GM11168 (cell line): ENCODE measurements around the gene KIAA0825.
"Not testable (repeated sequence)": the region's sequence is repeated elsewhere in the genome, so short reads cannot be mapped to it uniquely, and the experiment has no call there.

Source experiments
- in situ Hi-C: fragments of 300-500 bp; cut with MboI; formaldehyde crosslinking; loops from one replicate; pipeline ENCODE4 v1.12.0; 2022; ENCODE audit warnings: low sequenced_read_pairs; ENCODE audit not compliant: unreplicated experiment

KIAA0825 gene

DNA sequence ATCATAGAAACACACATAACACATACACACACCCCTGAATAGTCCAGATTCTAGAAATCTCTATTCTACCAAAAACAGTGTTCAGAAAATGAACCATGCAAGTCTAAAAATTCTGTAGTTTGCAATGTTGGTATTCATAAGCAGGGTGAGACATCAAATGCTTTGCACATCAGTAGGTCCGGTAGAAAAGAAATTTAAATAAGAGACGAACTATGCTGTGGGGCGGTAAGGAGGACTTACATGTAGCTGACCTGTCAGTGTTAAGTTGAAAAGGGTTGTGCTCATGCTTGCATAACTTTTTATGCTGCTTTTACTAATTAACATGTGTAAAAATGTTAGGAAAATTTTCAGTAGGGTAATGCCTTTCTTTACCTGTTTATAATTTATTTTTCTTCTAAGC, 409.1 kb downstream of the KIAA0825 start:
- in situ Hi-C loops: no loop called here

DNA sequence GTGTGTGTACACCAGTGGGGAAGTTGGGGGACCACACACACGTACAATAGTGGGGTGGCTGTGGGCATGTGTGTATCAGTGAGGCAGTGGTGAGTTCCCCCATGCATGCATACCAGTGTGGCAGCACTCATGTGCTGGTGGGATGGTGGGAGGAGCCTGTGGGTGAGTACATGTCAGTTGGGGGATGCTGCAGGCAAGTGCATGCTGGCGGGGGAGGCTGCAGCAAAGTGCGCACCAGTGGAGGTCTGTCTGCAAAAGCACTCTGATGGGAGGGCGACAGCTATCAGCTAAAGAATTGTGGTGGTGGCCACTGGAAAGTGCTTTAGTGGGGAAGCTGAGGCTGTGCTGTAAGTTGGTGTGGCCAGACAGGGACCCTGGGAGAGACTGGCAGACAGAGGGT, 418.8 kb downstream of the KIAA0825 start:
- in situ Hi-C loops: no loop called here

DNA sequence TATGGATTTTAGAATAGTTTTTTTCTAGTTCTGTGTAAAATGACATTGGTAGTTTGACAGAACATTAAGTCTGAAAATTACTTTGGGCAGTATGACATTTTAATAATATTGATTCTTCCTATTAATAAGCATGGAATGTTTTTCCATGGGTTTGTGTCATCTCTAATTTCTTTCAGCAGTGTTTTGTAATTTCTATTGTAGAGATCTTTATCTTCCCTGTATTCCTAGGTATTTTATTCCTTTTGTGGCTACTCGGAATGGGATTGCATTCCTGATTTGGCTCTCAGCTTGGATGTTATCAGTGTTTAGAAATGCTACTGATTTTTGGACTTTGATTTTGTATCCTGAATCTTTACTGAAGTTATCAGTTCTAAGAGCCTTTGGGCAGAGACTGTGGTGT, 420.4 kb downstream of the KIAA0825 start:
- in situ Hi-C loops: no loop called here

DNA sequence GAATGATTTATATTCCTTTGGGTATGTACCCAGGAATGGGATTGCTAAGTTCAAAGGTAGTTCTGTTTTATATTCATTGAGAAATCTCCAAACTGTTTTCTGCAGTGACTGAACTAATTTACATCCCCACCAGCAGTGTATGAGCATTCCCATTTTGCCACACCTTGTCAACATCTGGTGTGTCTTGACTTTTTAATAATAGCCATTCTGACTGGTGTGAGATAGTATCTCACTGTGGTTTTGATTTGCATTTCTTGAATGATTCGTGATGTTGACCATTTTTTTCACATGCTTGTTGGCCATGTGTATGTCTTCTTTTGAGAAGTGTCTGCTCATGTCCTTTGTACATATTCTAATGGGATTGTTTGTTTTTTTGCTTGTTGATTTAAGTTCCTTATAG, 421.5 kb downstream of the KIAA0825 start:
- in situ Hi-C loops: no loop called here

DNA sequence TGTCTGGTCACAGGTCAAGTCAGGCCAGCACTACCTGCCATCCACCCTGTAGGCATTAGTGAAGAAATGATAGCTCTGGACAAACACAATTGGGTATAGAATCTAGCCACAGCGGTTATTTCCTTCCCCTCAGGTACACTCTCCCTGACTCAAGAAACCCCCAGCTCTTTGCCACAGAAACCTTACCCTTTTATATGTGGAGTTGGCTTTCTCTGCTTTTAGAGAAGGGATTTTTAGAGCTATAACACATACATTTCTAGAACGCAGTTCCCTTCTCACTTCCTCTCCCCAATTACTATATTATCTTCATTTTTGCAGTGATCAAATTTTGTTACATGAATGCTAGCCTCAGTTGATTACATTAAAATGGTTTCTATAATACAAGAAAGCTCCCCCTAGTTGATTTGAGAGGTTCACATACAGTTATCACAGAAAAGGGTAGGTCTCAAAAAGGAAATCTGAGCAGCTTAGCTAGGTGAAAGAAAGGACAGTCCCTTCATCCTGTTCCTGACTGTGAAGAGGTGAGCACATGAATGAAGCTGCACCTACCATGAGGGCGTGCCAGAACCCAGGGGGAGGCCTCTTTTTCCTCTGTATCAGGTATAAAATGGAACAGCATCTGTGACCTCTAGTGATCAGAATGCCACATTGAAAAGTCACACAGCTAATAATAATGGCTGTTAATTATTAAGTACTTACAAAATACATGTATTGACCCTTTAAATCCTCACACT, 425.6 kb downstream of the KIAA0825 start:
- in situ Hi-C loops: no loop called here

DNA sequence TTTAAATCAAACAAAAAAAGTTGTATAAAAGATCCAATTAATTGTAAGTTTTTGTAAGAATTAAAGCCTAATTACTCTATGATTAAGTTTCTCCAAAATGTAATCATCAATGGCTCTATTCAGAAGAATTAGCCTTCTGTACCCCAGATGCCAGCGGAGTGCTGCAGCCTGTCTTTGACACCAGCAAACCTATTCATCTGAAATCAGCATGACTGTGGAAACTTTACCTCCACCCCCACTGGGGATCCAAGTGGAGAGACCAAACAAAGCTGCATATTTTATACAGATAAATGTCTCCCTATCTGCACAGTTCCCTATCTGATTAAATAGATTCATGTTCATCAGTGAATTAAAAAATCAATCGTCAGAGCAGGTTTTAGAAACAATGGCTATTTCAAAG, 426.8 kb downstream of the KIAA0825 start:
- in situ Hi-C loops: no loop called here

DNA sequence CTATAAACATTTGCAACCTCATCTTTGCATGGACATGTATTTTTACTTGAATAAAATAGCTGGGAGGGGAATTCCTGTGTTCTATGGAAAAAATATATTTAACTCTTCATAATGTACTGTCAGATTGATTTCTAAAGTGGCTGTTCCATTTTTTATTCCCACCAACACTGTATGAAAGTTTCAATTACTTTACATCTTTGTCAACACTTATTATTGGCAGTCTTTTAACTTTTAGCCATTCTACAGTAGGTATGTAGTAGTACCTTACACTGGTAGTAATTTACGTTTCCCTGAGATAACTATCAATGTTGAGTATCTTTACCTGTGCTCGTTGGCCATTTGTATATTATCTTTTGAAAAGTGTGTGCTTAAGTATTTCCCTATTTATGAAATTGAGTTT, 429.7 kb downstream of the KIAA0825 start:
- in situ Hi-C loops: no loop called here

DNA sequence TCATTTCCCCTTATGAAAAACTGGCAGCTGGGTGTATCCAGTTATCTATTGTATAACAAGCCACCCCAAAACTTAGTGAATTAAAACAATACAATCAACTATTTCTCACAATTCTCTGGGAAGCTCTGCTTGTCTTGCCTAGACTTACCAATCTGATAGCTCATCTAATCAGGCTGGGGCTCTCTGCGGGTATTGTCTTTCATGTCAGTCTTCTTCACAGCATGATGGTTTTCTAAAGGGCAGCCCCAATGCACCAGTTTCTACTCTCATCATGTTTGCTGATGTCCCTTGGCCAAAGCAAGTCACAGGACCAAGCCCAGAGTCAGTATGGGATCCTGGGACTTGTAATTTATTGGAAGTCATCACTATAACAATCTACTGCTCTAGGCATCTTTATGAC, 433.5 kb downstream of the KIAA0825 start:
- in situ Hi-C loops: no loop called here

DNA sequence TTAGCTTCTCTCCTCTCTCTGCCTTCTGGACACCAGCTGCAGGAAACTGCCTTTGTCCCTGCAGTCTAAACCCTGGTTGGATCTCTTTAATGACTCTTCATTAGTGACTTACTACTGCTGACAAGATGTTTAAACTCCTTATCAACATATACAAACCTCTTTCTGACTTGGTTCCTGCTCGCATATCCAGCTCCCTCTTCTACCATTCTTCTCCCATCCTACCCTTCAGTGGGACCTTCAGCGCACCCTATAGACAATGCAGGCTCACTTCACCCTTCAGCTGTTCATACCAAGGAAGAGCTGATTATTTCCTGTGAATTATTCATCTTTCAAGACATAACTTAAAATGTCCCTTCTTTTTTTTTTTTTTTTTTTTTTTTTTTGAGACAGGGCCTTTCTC, 436.5 kb downstream of the KIAA0825 start:
- in situ Hi-C loops: no loop called here

DNA sequence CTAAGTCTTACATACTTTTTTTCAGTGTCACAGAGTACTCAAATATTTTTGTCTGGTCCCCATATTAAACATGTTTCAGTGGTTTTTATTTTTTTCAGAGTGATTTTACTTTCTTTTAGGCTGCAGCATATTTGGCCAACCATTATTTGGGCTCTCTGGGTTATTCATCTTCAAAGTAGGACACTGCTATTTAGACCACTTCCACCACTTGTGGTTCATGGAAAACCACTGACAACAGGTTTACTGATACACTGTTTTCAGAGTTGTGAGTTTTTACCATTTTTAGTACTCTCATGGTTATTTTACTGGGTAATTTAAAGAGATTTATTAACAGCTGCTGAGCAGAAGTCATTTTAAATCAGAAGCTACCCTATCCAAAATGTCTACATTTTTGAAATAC, 437.6 kb downstream of the KIAA0825 start:
- in situ Hi-C loops: no loop called here

DNA sequence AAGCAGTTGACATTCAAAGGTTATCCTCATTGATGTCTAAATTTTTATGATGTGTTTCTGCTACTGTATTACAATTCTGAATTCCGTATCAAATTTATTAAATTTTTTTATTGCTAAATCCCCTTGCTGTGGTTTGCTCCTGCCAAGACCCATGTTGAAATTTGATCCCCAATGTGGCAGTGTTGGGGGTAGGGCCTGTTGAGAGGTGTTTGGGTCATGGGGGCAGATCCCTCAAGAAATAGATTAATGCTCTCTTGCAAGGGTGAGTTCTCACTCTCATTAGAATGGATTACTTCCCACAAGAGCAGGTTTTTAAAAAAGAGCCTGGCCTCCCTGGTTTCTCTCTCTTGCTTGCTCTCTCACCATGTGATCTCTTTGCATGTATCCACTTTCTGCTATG, 442.5 kb downstream of the KIAA0825 start:
- in situ Hi-C loops: no loop called here

DNA sequence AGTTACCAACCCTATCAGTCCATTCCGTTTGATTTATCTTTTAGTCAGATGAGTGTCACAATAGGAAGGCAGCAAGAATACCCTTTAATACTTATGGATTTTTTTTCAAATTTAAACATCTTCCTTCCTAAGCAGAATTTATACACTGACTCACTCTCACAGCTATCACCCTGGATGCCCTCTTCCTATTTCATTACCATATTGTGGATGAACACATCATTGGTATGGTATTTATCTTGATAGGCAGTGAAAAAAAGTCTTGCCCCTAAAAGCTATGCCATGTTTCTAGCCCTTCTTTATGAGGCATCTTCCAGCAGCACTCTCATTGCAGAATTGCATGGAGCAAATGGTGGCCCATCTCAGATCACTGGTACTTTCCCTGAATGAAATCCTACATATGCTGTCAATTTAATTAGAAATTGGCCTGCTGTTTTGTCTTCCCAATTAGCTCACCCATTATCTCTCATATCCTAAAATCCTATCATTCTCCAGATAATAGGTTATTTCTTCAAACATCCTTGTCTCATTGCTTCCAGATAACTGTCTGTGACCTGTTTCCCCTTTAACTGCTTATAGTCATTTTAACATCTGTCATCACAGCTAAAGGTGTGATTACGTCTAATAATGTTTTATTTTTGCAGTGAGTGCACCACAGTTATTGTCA, 443.5 kb downstream of the KIAA0825 start:
- in situ Hi-C loops: no loop called here

DNA sequence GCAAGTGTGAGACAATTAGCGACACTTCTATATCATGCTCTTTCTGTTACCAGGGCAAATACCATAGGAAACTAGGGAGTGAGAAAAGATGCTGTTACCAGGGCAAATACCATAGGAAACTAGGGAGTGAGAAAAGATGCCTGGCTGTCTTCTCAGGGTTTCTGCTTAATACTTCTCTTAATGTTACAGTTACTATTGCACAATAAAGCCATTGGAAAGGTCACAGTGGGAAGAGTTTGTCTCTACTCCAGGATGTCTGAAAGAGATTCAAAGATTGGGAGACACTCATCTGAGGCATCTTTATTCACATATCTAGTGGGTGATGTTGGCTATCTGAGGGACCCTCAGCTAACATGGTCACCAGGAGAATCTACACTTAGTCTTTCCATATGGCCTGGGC, 445.3 kb downstream of the KIAA0825 start:
- in situ Hi-C loops: no loop called here

DNA sequence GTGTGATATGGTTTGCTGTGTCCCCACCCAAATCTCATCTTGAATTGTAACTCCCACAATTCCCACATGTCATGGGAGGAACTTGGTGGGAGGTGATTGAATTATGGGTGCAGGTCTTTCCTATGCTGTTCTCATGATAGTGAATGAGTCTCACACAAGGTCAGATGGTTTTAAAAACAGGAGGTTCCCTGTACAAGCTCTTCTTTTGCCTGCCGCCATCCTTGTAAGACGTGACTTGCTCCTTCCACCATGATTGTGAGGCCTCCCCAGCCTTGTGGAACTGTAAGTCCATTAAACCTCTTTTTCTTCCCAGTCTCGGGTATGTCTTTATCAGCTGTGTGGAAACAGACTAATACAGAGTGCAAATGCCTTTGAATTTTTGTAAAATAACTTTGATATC, 447.3 kb downstream of the KIAA0825 start:
- in situ Hi-C loops: not testable (repeated sequence)

DNA sequence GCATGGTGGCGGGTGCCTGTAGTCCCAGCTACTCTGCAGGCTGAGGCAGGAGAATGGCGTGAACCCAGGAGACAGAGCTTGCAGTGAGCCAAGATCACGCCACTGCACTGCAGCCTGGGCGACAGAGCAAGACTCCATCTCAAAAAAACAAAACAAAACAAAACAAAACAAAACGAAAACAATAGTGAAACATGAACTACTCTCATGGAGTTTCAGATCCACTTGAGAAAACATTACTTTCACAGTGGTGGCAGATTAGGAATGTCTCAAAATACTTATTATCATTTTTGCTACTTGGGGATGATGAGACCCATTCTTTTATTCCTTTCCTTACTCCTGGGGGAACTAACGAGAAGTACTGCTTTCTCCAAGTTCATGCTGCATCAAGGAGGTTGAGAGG, 448.2 kb downstream of the KIAA0825 start:
- in situ Hi-C loops: not testable (repeated sequence)

DNA sequence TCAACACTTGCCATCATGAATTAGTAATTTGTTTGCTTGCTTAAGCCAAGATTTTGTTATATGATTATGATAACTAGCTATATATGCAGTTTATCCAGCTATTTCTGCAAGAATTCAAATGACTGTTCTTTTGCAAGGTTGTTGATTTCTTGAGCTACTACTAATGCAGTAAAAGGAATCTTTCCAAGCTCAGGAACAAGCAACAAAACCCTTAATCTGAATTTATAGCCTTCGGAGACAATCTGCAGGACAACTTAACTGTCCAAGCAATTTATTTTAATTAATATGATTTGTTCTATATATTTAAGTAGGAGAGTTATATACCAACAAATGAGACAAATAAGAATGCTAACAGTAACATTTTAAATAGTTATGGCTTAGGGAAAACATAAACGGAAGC, 450.3 kb downstream of the KIAA0825 start:
- in situ Hi-C loops: no loop called here

DNA sequence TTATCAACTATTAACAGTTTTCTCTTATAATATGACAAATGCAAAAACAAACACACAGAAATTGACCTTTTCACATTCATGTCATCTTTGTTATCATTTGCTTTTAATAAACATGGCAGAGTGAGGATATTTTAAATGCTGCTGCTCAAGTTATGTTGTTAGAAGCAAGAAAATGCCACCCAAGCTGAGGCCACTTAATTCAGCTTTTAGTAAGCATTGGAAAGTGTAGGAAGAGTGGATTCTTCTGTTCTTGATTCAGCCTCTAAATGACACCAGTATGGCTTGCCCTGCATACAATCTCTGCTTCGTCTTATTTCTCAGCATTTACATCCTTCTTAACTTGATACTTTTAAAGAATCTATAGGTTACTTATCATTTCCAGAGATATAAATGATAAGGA, 456.6 kb downstream of the KIAA0825 start:
- in situ Hi-C loops: no loop called here

DNA sequence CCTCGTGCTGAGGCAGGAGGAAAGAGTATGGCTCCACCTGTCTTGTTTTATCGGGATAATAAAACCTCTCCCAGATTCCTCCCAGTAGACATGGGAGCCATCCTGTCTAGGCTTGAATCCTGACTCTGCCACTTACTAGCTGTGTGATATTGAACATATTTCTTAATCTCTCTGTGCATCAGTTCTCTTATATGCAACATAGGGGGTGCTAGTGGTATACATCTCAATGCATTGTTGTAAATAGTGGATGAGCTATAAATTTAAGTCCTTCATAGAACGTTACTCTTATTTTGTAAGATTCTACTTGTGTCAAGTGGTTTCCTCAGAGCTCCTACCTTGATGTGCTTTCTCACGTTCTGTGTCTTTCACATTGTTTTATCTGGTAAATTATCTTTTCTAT, 459.3 kb downstream of the KIAA0825 start:
- in situ Hi-C loops: no loop called here

DNA sequence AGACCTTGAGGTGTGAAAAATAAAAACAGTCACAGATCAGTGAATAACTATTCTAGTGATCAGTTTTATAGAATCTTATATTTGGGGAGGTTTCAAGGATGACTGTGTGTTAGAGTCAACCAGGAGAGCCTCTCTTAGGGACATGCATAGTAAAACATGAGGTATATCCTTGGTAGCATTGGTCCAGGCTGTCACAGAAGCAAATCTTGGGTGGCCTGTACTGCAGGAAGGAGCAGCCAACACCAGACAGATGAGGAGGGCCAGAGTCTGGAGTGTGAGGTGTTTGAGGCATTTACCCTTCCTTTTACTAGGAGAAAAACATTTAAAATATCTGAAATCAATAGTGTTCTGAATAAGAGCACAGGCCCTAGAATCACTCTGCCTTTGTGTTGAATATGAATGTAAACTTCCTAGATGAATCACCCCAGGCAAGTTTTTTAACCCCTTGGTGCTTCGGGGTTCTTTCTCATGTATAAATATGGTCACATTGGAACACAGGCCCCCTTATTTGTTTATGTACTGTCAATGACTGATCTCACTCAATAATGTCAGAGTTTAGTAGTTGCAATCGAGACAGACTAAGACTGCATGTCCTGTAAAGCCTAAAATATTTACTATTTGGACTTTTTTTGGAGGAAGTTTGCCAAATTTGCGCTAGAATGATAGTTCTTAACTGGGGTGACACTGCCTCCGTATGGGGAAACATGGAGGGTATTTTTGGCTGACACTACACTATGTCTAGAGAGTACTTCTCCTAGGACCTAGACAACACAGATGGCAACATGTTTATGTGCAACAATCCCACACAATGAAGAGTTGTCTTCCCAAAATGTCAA, 460.5 kb downstream of the KIAA0825 start:
- in situ Hi-C loops: no loop called here

DNA sequence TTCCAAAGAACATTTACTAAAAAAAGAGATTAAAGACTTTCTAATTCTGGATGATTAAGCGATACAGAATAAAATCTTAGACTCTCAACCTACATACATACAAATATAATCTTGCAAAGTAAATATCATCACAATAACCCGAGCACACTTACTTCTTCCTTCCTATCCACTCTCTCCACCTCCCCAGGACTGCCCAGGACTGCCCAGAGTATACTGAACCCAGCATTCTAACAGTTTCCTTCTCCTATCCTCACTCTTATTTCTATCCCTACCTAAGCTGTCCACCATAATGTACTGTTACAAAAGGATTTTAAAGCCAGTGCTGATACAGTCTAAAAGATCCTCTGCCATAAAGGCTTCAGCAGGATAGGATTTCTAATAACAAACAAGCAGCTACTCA, 463.7 kb downstream of the KIAA0825 start:
- in situ Hi-C loops: no loop called here

DNA sequence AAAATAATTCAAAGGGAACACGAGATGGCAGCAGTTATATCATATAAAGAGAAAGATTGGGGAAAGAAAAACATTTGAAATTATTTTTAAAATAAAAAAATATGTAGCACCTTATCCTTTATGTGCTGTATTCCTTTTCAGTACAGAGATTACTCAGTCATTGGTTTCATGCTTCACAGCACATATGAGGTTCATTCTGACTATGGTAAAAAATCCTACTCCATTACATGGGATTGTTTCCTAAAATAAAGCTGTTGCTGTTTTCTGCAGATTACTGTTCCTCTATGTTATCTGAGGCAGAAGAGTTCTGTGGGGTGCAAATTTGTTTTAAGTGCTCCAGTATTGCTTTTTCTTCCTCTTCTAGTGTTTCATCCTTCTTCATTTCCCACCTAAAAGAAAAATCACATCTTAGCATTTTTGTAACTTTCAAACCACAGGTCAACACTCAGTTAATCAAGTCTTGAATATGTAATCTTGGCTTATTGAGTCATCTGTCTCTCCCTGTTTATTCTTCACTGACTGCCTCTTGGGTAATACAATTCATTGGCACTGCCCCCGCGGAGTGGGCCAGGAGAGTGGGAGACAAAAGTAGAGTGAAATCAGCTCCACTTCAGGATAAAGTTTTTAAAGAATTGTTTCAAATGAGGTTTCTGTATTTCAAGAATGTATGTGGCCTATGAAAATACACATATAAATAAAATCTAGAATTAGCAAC, 464.5 kb downstream of the KIAA0825 start:
- in situ Hi-C loops: no loop called here
